Mesenchymal stem cell (in vitro differentiated cells and primary cell): ENCODE results near the gene TECPR1.

ENCODE experiments used
- DNase-seq: peaks from one replicate; pipeline ENCODE4 v3.0.0-alpha.2; 2013
- H2AFZ ChIP-seq: one replicate; pipeline ENCODE4 v1.6.1; 2013; ENCODE audit warnings: low read depth, mild to moderate bottlenecking, control low read depth, inconsistent platforms, low read length, moderate library complexity
- H2AK5ac ChIP-seq: 2 replicates; pipeline ENCODE4 v1.6.1; 2013; ENCODE audit warnings: low read length, moderate library complexity, mild to moderate bottlenecking, inconsistent platforms; ENCODE audit not compliant: severe bottlenecking
- H2BK120ac ChIP-seq: one replicate; pipeline ENCODE4 v1.6.1; 2013; ENCODE audit warnings: low read depth, mild to moderate bottlenecking, inconsistent platforms, low read length, moderate library complexity
- H2BK12ac ChIP-seq, 2 experiments: one replicate each; pipeline ENCODE4 v1.6.1; 2013; ENCODE audit warnings: inconsistent platforms in 2 of 2, low read length in 2 of 2, mild to moderate bottlenecking in 2 of 2, moderate library complexity in 2 of 2, control low read depth in 1 of 2
- H2BK15ac ChIP-seq: one replicate; pipeline ENCODE4 v1.6.1; 2013; ENCODE audit warnings: mild to moderate bottlenecking, low read depth, inconsistent platforms; ENCODE audit not compliant: poor library complexity, severe bottlenecking
- H2BK5ac ChIP-seq: 2 replicates; pipeline ENCODE4 v1.6.1; 2013; ENCODE audit warnings: low read depth, mild to moderate bottlenecking, low read length, control low read depth, inconsistent platforms; ENCODE audit not compliant: poor library complexity, severe bottlenecking
- H3K14ac ChIP-seq, 2 experiments: one replicate each; pipeline ENCODE4 v1.6.1; 2013; ENCODE audit warnings: inconsistent platforms in 2 of 2, low read length in 2 of 2, control low read depth in 1 of 2, mild to moderate bottlenecking in 1 of 2, moderate library complexity in 1 of 2
- H3K18ac ChIP-seq, 2 experiments: one replicate each; pipeline ENCODE4 v1.6.1; 2013; ENCODE audit warnings: inconsistent platforms in 2 of 2, low read length in 2 of 2, control low read depth in 1 of 2, low read depth in 1 of 2, mild to moderate bottlenecking in 1 of 2
- H3K23ac ChIP-seq, 2 experiments: one replicate each; pipeline ENCODE4 v1.6.1; 2013; ENCODE audit warnings: inconsistent platforms in 2 of 2, low read length in 2 of 2, mild to moderate bottlenecking in 2 of 2, moderate library complexity in 2 of 2, control low read depth in 1 of 2
- H3K27ac ChIP-seq: 2 replicates; pipeline ENCODE4 v1.5.1; 2013; ENCODE audit warnings: mild to moderate bottlenecking, moderate library complexity, low read length, control low read depth, inconsistent platforms; ENCODE audit not compliant: poor library complexity, severe bottlenecking
- H3K27me3 ChIP-seq, 2 experiments: 2 replicates each; pipeline versions ENCODE4 v1.6.1 to v1.7.0; 2013; ENCODE audit warnings: low read length in 2 of 2, mild to moderate bottlenecking in 2 of 2, moderate library complexity in 2 of 2, control low read depth in 1 of 2, inconsistent platforms in 1 of 2; ENCODE audit not compliant: control insufficient read depth in 1 of 2, insufficient read depth in 1 of 2
- H3K36me3 ChIP-seq, 2 experiments: 2 replicates each; pipeline versions ENCODE4 v1.6.1 to v1.7.0; 2013; ENCODE audit warnings: low read length in 2 of 2, control low read depth in 1 of 2, inconsistent platforms in 1 of 2, low read depth in 1 of 2, mild to moderate bottlenecking in 1 of 2; ENCODE audit not compliant: insufficient read depth in 2 of 2, control insufficient read depth in 1 of 2
- H3K4ac ChIP-seq, 2 experiments: one replicate each; pipeline ENCODE4 v1.6.1; 2013; ENCODE audit warnings: inconsistent platforms in 2 of 2, low read length in 2 of 2, mild to moderate bottlenecking in 2 of 2, moderate library complexity in 2 of 2, control low read depth in 1 of 2, low read depth in 1 of 2
- H3K4me1 ChIP-seq: 2 replicates; pipeline ENCODE4 v1.6.1; 2013; ENCODE audit warnings: low read depth, low read length, control low read depth; ENCODE audit not compliant: control insufficient read depth, insufficient read depth
- H3K4me2 ChIP-seq: 2 replicates; pipeline ENCODE4 v1.6.1; 2013; ENCODE audit warnings: low read length, mild to moderate bottlenecking, inconsistent platforms; ENCODE audit not compliant: poor library complexity, severe bottlenecking
- H3K4me3 ChIP-seq, 2 experiments: 2 replicates each; pipeline versions ENCODE4 v1.5.1 to v1.7.0; 2013; ENCODE audit warnings: low read length in 2 of 2, mild to moderate bottlenecking in 2 of 2, control low read depth in 1 of 2, low read depth in 1 of 2; ENCODE audit not compliant: insufficient read depth in 1 of 2
- H3K79me1 ChIP-seq: replicated peaks from 2 replicates; pipeline ENCODE4 v1.6.1; 2013; ENCODE audit warnings: mild to moderate bottlenecking, control low read depth, low read length, inconsistent platforms; ENCODE audit not compliant: poor library complexity, severe bottlenecking
- H3K9ac ChIP-seq: 2 replicates; pipeline ENCODE4 v1.7.0; 2013; ENCODE audit warnings: mild to moderate bottlenecking, low read length, moderate library complexity
- H3K9me3 ChIP-seq: 2 replicates; pipeline ENCODE4 v1.7.0; 2013; ENCODE audit warnings: mild to moderate bottlenecking, low read length; ENCODE audit not compliant: control insufficient read depth
- H4K8ac ChIP-seq: one replicate; pipeline ENCODE4 v1.6.1; 2013; ENCODE audit warnings: inconsistent platforms, mild to moderate bottlenecking, low read length, moderate library complexity
- H4K91ac ChIP-seq: one replicate; pipeline ENCODE4 v1.6.1; 2013; ENCODE audit warnings: mild to moderate bottlenecking, low read length, inconsistent platforms
- WGBS: methylation state at CpG from one replicate; pipeline ENCODE4 v1.1.7; 2013; ENCODE audit warnings: mixed read lengths; 5-methylcytosine and 5-hydroxymethylcytosine counted together

Gene TECPR1

DNA sequence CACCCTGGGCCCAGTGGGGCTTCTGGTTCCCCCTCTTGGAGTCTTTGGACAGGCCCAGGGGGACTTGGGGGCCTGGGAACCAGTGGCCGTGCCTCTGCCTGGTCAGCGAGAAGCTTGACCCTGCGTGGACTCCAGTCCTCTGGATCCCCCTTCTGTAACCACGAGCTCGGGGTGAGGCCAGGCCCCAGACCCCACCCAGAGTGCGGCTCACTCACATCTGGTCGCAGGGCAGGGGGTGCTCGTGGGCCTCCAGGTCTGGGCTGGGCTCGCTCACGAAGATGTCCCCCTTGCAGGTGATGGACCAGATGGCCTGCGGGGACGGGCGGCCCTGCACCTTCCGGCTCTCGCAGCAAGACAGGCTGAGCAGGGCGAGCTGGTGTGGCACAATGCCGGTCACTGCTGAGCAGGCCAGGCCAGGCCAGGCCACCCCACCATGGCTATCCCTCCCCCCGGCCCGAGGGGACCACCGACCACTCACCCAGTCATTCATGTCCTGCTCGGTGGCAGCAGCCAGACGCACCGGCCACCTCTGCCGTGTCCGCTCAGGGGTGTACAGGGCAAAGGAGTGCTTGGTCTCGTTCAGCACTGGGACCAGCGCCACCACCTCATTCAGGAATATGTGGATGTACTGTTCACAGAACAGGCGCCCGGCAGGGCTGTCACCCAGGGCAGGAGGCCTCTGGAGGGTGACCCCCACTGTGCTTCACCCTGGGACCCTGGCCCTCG lies 21.1 kb downstream of the TECPR1 start:
- Histone ChIP-seq H3K4me2 (no peak overlapping the region), H3K36me3 (peaks cover 9 to 70% of the 10 kb centered on the region in 2 experiments), H3K14ac (no peak overlapping the region), H3K23ac (no peak overlapping the region), H4K91ac (no peak overlapping the region), H3K18ac (no peak overlapping the region), H3K4ac (no peak overlapping the region), H3K9ac (no peak overlapping the region), H2BK12ac (no peak overlapping the region), H2BK5ac (no peak overlapping the region), H2BK120ac (no peak overlapping the region), H3K79me1 (no peaks in the 10 kb centered on the region), H2BK15ac (no peak overlapping the region), H2AK5ac (no peak overlapping the region), H2AFZ (no peak overlapping the region), H3K27ac (no peak overlapping the region), H3K9me3 (no peaks in the 10 kb centered on the region), H3K4me1 (peaks cover 2% of the 10 kb centered on the region), H3K27me3 (no peaks in the 10 kb centered on the region), H3K4me3 (no peak overlapping the region), H4K8ac (no peak overlapping the region)
- DNase-seq: no peak
- WGBS: 98% methylated on average over 30 of the region's 30 CpGs

DNA sequence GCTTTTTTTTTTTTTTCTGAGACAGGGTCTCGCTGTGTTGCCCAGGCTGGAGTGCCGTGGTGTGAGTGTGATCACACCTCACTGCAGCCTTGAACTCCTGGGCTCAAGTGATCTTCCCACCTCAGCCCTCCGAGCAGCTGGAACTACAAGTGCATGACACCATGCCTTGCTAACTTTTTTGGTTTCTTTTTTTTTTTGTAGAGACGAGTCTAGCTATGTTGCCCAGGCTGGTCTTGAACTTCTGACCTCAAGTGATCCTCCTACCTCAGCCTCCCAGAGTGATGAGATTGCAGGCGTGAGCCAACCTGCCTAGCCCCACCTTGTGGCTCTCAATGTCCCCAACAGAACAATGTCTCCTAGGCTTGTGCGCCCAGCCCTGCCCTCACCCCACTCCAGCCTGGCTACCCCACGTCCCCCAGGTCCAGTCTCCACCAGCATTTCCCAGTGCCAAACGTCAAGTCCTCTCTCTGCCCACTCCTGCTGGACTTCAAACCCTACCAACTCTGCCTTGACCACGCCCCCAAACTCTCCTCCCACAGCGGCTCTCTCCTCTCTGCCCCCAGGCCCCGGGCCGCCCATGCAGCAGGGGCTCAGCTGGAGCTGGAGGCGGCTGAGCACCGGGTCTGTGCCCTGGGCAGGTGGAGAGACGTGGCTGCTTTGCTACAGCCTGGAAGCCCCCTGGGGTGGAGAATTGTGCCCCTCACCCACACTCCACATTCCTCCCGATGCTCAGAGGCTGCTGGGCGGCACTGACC lies 21.9 kb downstream of the TECPR1 start:
- no peak overlapping the region for H3K27ac ChIP-seq
- H2AFZ ChIP-seq: no peak overlapping the region
- no peak overlapping the region for H2BK120ac ChIP-seq
- H2AK5ac ChIP-seq: no peak overlapping the region
- no peak overlapping the region for H2BK5ac ChIP-seq
- DNase-seq: no peak
- H3K79me1 ChIP-seq: no peaks in the 10 kb centered on the region
- H3K4me2 ChIP-seq: no peak overlapping the region
- H3K23ac ChIP-seq: no peak overlapping the region
- H3K18ac ChIP-seq: no peak overlapping the region
- no peaks in the 10 kb centered on the region for H3K9me3 ChIP-seq
- WGBS: 92% methylated on average over 17 of the region's 17 CpGs
- H3K9ac ChIP-seq: no peak overlapping the region
- peaks cover 13 to 71% of the 10 kb centered on the region in 2 experiments for H3K36me3 ChIP-seq
- no peak overlapping the region for H3K4ac ChIP-seq
- no peak overlapping the region for H4K8ac ChIP-seq
- no peak overlapping the region for H3K4me3 ChIP-seq
- H3K4me1 ChIP-seq: no peaks in the 10 kb centered on the region
- H2BK15ac ChIP-seq: no peak overlapping the region
- H2BK12ac ChIP-seq: no peak overlapping the region
- H3K14ac ChIP-seq: no peak overlapping the region
- no peaks in the 10 kb centered on the region for H3K27me3 ChIP-seq
- no peak overlapping the region for H4K91ac ChIP-seq

DNA sequence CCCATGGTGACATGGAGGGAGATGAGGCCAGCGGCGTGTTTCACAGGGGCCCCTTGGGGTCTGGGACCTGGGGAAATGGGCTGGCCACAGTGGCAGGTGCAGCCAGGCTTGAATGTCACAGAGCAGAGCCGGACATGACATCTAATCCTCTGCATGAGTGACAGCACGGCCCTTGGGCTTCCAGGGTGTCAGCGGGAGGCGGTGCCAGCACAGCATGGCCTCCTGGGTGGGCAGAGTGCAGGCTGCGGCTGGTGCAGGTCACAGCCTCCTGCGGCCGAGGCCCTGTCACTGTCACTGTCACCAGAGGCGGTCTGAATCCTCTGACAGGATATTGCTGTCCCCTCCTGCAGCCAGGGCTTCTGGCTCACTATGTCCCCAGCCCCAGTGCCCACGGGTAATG lies 22.6 kb downstream of the TECPR1 start:
- H3K27ac ChIP-seq: no peak overlapping the region
- H3K4ac ChIP-seq: no peak overlapping the region

DNA sequence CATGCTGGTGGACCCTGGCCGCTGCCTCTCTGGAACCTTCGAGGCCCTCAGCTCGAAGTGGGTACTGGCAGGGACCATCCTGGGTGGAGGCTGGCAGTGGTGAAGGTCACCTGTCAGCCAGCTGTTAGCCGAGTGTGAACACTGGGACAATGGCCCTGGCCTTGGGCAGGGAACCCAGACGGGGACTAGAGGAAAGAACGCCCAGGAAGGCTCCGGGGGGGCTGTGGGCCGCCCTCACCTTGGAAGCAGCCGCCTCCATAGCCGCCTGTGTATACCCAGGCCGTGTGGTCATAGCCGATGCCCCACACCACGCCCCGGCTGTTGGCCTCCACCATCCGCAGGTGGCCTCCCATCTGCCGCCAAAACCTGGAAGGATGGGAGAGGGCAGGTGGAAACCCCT lies 23.2 kb downstream of the TECPR1 start:
- no peak overlapping the region for H4K91ac ChIP-seq
- WGBS: 95% methylated on average over 16 of the region's 16 CpGs
- H3K27ac ChIP-seq: no peak overlapping the region
- H3K18ac ChIP-seq: no peak overlapping the region
- H4K8ac ChIP-seq: no peak overlapping the region
- H3K27me3 ChIP-seq: no peaks in the 10 kb centered on the region
- H2BK15ac ChIP-seq: no peak overlapping the region
- H3K4me1 ChIP-seq: no peaks in the 10 kb centered on the region
- H3K79me1 ChIP-seq: no peaks in the 10 kb centered on the region
- H3K9me3 ChIP-seq: no peaks in the 10 kb centered on the region
- no peak overlapping the region for H2AFZ ChIP-seq
- H3K23ac ChIP-seq: no peak overlapping the region
- H2BK120ac ChIP-seq: no peak overlapping the region
- no peak overlapping the region for H2BK5ac ChIP-seq
- no peak for DNase-seq
- no peak overlapping the region for H3K9ac ChIP-seq
- no peak overlapping the region for H2AK5ac ChIP-seq
- H3K4ac ChIP-seq: no peak overlapping the region
- H3K4me2 ChIP-seq: no peak overlapping the region
- no peak overlapping the region for H2BK12ac ChIP-seq
- H3K36me3 ChIP-seq: peaks cover 13 to 79% of the 10 kb centered on the region in 2 experiments
- H3K4me3 ChIP-seq: no peak overlapping the region
- no peak overlapping the region for H3K14ac ChIP-seq

More for the DNA sequence above, 22.6 kb downstream of the TECPR1 start:
- no peak overlapping the region for H2AFZ ChIP-seq
- no peak overlapping the region for H2AK5ac ChIP-seq
- H2BK12ac ChIP-seq: no peak overlapping the region
- no peaks in the 10 kb centered on the region for H3K9me3 ChIP-seq
- H3K4me1 ChIP-seq: no peaks in the 10 kb centered on the region
- no peak overlapping the region for H2BK15ac ChIP-seq
- H3K14ac ChIP-seq: no peak overlapping the region
- H3K36me3 ChIP-seq: peaks cover 13 to 78% of the 10 kb centered on the region in 2 experiments
- H3K27me3 ChIP-seq: no peaks in the 10 kb centered on the region
- H3K9ac ChIP-seq: no peak overlapping the region
- no peak overlapping the region for H3K4me2 ChIP-seq
- H4K91ac ChIP-seq: no peak overlapping the region
- no peak overlapping the region for H3K18ac ChIP-seq
- no peak overlapping the region for H2BK120ac ChIP-seq
- no peak overlapping the region for H2BK5ac ChIP-seq
- 93% methylated on average over 11 of the region's 11 CpGs for WGBS
- H3K4me3 ChIP-seq: peak overlapping the region in 1 of 2 experiments; percentile 4
- H4K8ac ChIP-seq: no peak overlapping the region
- no peak for DNase-seq
- no peaks in the 10 kb centered on the region for H3K79me1 ChIP-seq
- H3K23ac ChIP-seq: no peak overlapping the region
